ENCODE results near the gene MEOX2.

- TF ChIP-seq CTCF (conservative IDR thresholded peaks at IDR 0.05; ENCODE audit: low read depth, low read length) = no peak
- TF ChIP-seq EZH2 (IDR thresholded peaks at IDR 0.05; ENCODE audit: low read length, unreplicated experiment) = no peak
- TF ChIP-seq EZH2phosphoT487 (IDR thresholded peaks at IDR 0.05; ENCODE audit: borderline replicate concordance, low read length) = no peak
Measured at GRCh38 chr7:15582773-15583172, 103.7 kb downstream of the MEOX2 start.

Measured in PC-3 (cell line).